Kidney (tissue), 14 donors: ENCODE data around the gene RPL10. TPM values are rescaled to one million over a fixed set of nuclear protein-coding genes. Genes with fewer than 3 reads are reported as not detected.

Experiments used
- DNase-seq, 5 donors: peaks; one replicate each; pipeline ENCODE4 v3.0.0-alpha.2; 2013 to 2020
- FAIRE-seq: peaks from 2 replicates; lab custom pipeline; 2012; peaks lifted over from hg19 to GRCh38; lab: Jason Lieb, UNC
- H3K27ac ChIP-seq, 2 donors: one replicate each; pipeline ENCODE4 v1.7.0; 2013; ENCODE audit warnings: low read depth in 2 of 2, low read length in 2 of 2, inconsistent platforms in 1 of 2
- H3K27me3 ChIP-seq: one replicate; pipeline ENCODE4 v1.7.1; 2013; ENCODE audit warnings: low read length, inconsistent platforms; ENCODE audit not compliant: control insufficient read depth, insufficient read depth
- H3K36me3 ChIP-seq, 3 donors: one replicate each; pipeline versions ENCODE4 v1.7.0 to v1.7.1; 2013; ENCODE audit warnings: low read length in 3 of 3, control low read depth in 1 of 3, inconsistent platforms in 1 of 3; ENCODE audit not compliant: insufficient read depth in 3 of 3, control insufficient read depth in 2 of 3
- H3K4me1 ChIP-seq, 3 donors: one replicate each; pipeline versions ENCODE4 v1.7.0 to v1.7.1; 2013; ENCODE audit warnings: low read length in 3 of 3, inconsistent platforms in 1 of 3, low read depth in 1 of 3; ENCODE audit not compliant: control insufficient read depth in 2 of 3, insufficient read depth in 2 of 3
- H3K4me3 ChIP-seq, 3 donors: one replicate each; pipeline versions ENCODE4 v1.7.0 to v1.8.1; 2013; ENCODE audit warnings: low read length in 3 of 3, control low read depth in 1 of 3, inconsistent platforms in 1 of 3
- H3K9ac ChIP-seq, 3 donors: one replicate each; pipeline versions ENCODE4 v1.7.0 to v1.7.1; 2013; ENCODE audit warnings: low read length in 3 of 3, control low read depth in 1 of 3, inconsistent platforms in 1 of 3
- H3K9me3 ChIP-seq, 3 donors: one replicate each; pipeline versions ENCODE4 v1.7.0 to v1.7.1; 2013; ENCODE audit warnings: low read length in 3 of 3, control low read depth in 1 of 3, inconsistent platforms in 1 of 3; ENCODE audit not compliant: control insufficient read depth in 2 of 3, insufficient read depth in 1 of 3
- intact Hi-C: fragments of 100-400 bp; cut with DNase I; formaldehyde crosslinking; loops from one replicate; pipeline ENCODE4 v1.11.1; 2022
- polyA plus RNA-seq: library from polyadenylated mRNA; stranded (reverse); fragments of 350-450 nt; fragmentation: Illumina TruSeq; extraction: RNeasy Lipid Tissue Mini Kit (QIAGEN cat#74804); gene quantifications from one replicate; pipeline ENCODE4 v1.2.3, GENCODE V29; 2014; ENCODE audit warnings: low read depth, low replicate concordance; ENCODE audit not compliant: insufficient read depth
- total RNA-seq: library from RNA; stranded (reverse); fragmentation: NEBNext Ultra II Directional; extraction: Animal tissue kit (Norgen Biotek cat#: 25700); gene quantifications from one replicate; pipeline ENCODE4 v1.2.1, GENCODE V29; 2021
- TF ChIP-seq, protein P1 (sequence below): IDR thresholded peaks from 3 replicates; pipeline ENCODE4 v1.5.1; 2012; ENCODE audit warnings: mild to moderate bottlenecking, moderate library complexity, borderline replicate concordance; ENCODE audit not compliant: insufficient read depth; ENCODE audit errors: extremely low read depth
- donor health status: control.
- donor health status: control.
- donor health status: control.
- donor health status: control.
- donor health status: control.
- donor health status: DM: yes; HTN: yes; CAD: no.
- donor health status: Normal renal cell carcinoma (clear cell type).

RPL10 gene
- total and polyA plus RNA-seq, 2 donors from 2014 or later: 2,684 to 2,858 TPM

DNA sequence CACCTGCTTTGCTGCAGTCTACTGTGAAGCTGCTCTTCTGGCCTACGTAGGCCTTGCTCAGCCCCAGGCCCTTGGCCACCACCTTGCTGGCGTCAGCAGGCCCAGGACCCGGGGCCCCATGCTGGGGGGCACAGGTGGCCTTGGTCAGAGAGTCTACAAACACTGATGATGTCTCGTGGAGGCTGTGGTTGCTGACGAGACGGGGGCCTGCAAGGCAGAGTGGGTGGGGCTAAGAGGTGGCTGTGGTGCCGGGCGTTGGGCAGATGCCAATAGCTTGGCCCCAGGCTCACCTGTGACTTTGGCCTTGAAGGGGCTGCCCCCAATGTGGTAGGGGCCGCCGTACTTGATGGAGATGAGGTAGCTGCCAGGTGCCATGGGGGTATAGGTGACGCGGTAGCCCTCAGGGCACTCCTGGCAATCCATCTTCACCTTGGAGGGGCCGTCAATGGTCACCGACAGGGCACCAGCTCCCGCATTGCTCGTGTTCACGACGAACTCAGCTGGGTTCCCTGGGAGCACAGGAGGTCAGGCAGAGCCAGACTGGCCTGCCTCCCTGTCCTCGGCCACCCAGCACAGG lies 48.7 kb upstream of the RPL10 start:
- DNase-seq (peak in 1 of 5 donors; percentile 76), FAIRE-seq (no peak)
- Histone ChIP-seq H3K4me1 (no peaks in the 10 kb centered on the region), H3K27ac (no peak overlapping the region), H3K4me3 (no peak overlapping the region), H3K9ac (no peak overlapping the region), H3K27me3 (no peaks in the 10 kb centered on the region), H3K36me3 (peaks cover 0 to 20% (median 5%) of the 10 kb centered on the region in 3 donors), H3K9me3 (no peaks in the 10 kb centered on the region)
- TF ChIP-seq, protein P1, sequence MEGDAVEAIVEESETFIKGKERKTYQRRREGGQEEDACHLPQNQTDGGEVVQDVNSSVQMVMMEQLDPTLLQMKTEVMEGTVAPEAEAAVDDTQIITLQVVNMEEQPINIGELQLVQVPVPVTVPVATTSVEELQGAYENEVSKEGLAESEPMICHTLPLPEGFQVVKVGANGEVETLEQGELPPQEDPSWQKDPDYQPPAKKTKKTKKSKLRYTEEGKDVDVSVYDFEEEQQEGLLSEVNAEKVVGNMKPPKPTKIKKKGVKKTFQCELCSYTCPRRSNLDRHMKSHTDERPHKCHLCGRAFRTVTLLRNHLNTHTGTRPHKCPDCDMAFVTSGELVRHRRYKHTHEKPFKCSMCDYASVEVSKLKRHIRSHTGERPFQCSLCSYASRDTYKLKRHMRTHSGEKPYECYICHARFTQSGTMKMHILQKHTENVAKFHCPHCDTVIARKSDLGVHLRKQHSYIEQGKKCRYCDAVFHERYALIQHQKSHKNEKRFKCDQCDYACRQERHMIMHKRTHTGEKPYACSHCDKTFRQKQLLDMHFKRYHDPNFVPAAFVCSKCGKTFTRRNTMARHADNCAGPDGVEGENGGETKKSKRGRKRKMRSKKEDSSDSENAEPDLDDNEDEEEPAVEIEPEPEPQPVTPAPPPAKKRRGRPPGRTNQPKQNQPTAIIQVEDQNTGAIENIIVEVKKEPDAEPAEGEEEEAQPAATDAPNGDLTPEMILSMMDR: no peak
- intact Hi-C loops: no loop called here

DNA sequence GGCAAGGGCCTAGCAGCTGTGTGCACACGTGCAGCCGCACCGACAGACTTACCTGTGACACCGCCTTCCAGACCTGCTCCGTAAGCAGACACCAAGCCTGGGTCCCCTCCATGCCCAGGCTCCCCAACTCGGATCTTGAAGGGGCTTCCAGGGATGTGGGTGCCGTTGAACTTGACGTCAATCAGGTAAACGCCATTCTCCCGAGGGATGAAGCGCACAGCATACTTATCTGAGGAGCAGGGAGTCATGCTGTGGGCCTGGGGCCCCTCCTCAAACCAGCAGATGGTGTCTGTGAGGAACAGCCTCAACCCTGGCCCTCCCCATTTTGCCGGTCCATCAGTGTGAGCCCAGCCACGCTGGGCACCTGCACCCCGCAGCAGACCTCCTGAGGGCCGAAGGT lies 48.2 kb upstream of the RPL10 start:
- Histone ChIP-seq H3K9me3 (no peaks in the 10 kb centered on the region), H3K4me3 (no peak overlapping the region), H3K27me3 (no peaks in the 10 kb centered on the region), H3K9ac (no peak overlapping the region), H3K36me3 (peaks cover 0 to 20% (median 5%) of the 10 kb centered on the region in 3 donors), H3K4me1 (no peaks in the 10 kb centered on the region), H3K27ac (no peak overlapping the region)
- DNase-seq (no peak), FAIRE-seq (no peak)
- TF ChIP-seq, protein P1: no peak
- intact Hi-C loops: no loop called here

DNA sequence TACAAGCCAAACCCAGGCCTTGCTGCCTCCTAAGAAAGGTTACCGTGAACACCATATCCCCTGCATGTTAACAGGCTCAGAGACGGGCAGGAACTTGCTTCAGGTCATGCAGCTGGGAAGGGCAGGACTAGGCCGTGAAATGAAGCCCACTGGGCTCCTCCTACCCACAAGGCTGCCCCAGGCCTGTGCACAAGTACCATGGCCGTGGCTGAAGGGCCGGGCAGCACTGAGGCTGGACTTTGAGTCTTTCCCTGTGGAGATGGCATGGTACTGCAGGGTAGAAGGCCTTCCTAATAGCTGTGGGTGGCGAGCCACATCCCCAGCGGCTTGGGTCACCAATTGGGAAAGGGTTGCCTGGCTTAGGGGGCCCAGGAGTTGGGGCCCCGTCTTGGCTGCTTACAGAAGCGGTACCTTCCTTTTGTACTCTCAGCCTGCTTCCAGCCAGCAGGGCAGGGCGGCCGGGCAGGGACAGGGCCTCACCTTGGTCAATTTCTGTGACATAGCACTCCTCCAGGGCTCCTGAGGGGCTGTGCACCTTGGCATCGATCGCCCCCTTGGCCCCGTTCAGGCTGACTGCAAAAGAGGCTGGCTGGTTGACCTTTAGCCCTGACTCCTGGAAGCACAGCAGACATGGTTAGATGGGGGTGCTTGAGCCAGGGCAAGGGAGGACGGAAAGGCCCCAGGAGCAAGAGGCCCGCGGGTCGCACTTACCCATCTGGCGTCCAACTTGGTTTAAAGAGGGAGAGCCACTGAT lies 47.6 kb upstream of the RPL10 start:
- DNase-seq (peak in 1 of 5 donors; percentile 78), FAIRE-seq (no peak)
- Histone ChIP-seq H3K27me3 (no peaks in the 10 kb centered on the region), H3K4me3 (no peak overlapping the region), H3K27ac (no peak overlapping the region), H3K36me3 (peaks cover 0 to 20% (median 5%) of the 10 kb centered on the region in 3 donors), H3K4me1 (no peaks in the 10 kb centered on the region), H3K9ac (no peak overlapping the region), H3K9me3 (no peaks in the 10 kb centered on the region)
- intact Hi-C loops: no loop called here
- TF ChIP-seq, protein P1: no peak
